Tibial nerve (tissue), 4 donors: Measurements from ENCODE around the gene EPAS1.

Source experiments
- EP300 ChIP-seq, 2 donors: sonication (generic); formaldehyde crosslinking; IDR thresholded peaks; one replicate each; pipeline ENCODE4 v1.6.1; 2017; ENCODE audit warnings: antibody characterized with exemption in 2 of 2, mild to moderate bottlenecking in 1 of 2
- POLR2A ChIP-seq, 2 donors: fragments of 450-650 bp; IDR thresholded peaks; one replicate each; pipeline ENCODE4 v1.6.1; 2017; ENCODE audit warnings: antibody characterized with exemption in 2 of 2, mild to moderate bottlenecking in 2 of 2, moderate library complexity in 2 of 2
- TF ChIP-seq, protein P1 (sequence below), 5 experiments: fragments of 200-600 bp in 3 of 5; fragments of 450-650 bp in 2 of 5; sonication (generic) in 3 of 5; IDR thresholded peaks; one replicate each; pipeline ENCODE4 v1.5.1; 2016 to 2019; ENCODE audit warnings: antibody characterized with exemption in 5 of 5, mild to moderate bottlenecking in 3 of 5, moderate library complexity in 2 of 5

DNA sequence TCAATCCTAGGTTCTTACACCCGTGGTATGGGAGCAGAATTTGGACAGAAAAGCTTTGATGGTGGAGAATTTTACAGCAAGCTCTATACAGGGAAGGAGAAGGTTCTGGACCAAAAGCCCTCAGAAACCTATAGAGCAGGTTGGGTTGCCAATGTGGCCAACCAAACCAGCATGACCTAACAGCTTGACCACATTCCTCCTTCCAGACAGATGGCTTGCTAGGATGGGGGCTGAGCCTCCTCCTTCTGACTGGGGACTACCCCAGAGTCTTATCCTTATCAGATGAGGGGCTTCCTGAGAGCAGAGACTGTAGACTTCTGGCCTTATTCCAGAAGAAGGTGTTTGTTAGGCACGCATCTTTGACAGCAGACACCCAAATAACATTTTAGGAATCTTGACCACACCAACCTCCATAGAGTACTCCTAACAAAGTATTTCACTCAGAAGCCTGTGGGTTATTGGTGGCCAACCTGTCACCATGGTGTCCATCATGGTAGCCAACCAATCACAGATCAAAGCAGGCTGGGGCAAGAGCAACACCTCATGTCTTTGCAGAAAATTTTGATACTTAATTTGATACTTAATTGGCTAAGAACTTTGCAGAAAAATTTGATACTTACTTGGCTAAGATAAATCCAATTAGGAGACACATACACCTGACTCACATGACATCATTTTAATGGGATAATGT is 34.8 kb upstream of the EPAS1 start:
- TF ChIP-seq, protein P1, sequence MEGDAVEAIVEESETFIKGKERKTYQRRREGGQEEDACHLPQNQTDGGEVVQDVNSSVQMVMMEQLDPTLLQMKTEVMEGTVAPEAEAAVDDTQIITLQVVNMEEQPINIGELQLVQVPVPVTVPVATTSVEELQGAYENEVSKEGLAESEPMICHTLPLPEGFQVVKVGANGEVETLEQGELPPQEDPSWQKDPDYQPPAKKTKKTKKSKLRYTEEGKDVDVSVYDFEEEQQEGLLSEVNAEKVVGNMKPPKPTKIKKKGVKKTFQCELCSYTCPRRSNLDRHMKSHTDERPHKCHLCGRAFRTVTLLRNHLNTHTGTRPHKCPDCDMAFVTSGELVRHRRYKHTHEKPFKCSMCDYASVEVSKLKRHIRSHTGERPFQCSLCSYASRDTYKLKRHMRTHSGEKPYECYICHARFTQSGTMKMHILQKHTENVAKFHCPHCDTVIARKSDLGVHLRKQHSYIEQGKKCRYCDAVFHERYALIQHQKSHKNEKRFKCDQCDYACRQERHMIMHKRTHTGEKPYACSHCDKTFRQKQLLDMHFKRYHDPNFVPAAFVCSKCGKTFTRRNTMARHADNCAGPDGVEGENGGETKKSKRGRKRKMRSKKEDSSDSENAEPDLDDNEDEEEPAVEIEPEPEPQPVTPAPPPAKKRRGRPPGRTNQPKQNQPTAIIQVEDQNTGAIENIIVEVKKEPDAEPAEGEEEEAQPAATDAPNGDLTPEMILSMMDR (IDR thresholded peaks at IDR 0.05), result no peak
- TF ChIP-seq POLR2A (IDR thresholded peaks at IDR 0.05) (no peak), EP300 (IDR thresholded peaks at IDR 0.05) (no peak)
